ENCODE results near the gene DIAPH1.

Gene DIAPH1

DNA sequence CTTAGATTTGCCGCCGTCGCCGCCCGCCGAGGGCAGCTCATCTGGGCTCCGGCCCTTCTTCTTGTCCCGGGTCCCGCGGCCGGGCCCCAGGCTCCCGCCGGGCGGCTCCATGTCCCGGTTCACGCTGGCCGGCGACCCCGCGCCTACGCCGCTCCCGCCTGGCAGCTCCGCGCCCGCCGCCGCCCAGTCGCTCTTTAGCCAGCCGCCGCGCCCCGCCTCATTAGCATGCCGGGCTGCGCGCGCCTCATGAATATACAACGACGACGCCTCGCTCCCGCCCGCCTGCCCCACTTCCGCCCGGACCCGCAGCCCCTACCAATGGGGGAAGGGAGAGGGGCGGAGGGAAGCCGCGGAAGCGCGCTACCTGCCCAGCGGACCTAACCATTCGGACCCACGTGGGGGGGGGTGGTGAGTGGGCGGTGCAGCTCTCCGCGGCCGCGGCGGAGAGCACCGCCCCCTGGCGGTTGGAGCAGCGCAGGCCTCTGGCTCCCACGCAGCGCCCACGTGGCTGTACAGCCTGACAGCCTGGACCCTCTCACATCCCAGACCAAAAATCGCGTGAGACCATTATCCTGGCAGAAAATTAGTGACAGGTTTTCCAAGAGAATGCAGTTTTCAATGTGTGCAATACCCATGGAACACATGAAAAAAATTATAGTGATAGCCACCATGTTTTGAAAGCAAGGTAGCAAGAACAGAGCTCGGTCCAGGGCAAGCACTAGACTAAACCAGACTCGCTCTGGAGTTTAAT lies at the start of gene DIAPH1:
TSS of gene DIAPH1 (minus strand) at position 197 of the 751 bp plus-strand sequence. CDS start at position 111, 86 bp downstream.
- peak; percentile 95 for DNase-seq (ENCODE audit: low spot score)

DNA sequence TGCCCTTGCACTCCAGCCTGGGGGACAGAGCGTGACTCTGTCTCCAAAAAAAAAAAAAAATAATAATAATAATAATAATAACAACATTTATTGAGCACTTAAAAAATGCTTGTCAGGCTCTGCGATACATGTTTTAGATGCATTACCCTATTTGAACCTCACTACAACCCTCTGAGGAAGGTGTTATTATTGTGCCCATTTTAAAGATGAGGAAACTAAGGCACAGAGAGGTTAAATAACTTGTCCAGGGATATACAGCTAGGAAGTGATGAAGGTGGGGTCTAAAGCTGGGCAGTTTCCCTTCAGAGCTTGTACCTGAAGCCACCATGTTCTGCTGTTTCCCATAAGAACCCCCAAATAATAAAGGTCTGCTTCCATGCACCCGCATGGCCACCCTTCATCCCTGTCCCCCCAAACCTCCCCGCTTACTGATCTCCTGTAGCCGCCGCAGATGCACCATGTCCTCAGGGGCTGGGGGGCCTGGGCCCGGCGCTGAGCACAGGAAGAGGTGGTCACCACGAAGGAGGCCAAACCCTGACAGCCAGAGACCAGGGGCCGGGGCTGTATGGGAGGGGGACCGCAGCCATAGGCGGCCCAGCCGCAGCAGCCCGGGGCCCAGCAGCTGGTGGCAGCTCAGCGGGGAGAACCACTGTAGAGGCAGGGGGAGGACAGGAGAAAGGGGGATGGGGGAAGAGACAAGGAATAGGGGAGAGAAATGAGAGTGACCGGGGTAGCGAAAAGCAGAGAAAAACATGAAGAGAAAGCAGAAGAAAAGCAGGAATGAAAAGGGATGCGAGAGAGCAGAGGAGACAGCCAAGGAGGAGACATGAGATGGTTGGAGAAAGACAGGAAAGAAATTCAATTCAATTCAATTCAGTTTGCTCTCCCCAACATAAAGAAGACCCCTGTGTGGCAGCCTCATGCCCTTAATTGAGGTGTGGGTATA lies 47.5 kb upstream of the DIAPH1 start:
- no peak for DNase-seq (ENCODE audit: low spot score)

GRCh38 chr5:141664733-141665461 lies 46.1 kb upstream of the DIAPH1 start:
- DNase-seq (ENCODE audit: low spot score): peak; percentile 88

DNA sequence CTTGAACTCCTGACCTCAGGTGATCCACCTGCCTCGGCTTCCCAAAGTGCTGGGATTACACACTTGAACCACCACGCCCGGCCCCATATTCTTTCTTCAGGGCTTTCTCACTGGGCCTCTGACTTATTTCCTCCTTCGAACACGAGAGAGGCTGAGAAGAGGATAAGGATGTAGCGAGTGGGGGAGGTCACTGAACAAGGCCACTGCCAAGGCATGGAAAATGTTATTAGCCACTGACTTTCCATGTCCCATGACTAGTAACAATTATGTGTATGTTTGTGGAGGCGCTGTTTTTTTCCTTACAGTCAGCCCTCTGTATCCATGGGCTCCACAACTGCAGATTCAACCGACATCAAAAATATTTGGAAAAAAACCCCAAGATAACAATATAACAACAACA lies 44.7 kb upstream of the DIAPH1 start:
- no peak for DNase-seq (ENCODE audit: low spot score)

GRCh38 chr5:141662028-141662427 lies 43.2 kb upstream of the DIAPH1 start:
- DNase-seq (ENCODE audit: low spot score): no peak

- DNase-seq (ENCODE audit: low spot score): peak; percentile 68
Measured at GRCh38 chr5:141657937-141658545, 39.2 kb upstream of the DIAPH1 start.

- DNase-seq (ENCODE audit: low spot score): no peak
Measured at GRCh38 chr5:141657404-141657803, 38.6 kb upstream of the DIAPH1 start.

DNA sequence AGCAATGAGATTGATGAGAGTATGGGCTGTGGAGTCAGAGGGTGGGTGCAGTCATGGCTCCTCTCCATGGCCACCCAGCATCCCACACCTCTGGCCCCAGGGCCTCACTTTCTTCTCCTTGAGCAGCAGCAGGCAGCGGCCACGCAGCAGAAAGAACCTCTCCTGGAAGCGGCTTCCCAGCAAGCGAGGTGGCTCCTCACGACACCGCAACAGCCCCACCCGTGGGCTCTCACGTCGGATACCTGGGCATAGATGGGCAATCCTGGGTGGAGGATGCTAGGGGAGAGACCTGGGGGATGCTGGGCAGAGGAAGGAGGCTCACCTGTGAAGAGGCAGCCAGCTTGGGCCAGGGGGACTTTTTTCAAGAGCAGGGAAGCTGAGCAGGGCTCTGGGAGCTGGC lies 37.6 kb upstream of the DIAPH1 start:
- no peak for DNase-seq (ENCODE audit: low spot score)

DNA sequence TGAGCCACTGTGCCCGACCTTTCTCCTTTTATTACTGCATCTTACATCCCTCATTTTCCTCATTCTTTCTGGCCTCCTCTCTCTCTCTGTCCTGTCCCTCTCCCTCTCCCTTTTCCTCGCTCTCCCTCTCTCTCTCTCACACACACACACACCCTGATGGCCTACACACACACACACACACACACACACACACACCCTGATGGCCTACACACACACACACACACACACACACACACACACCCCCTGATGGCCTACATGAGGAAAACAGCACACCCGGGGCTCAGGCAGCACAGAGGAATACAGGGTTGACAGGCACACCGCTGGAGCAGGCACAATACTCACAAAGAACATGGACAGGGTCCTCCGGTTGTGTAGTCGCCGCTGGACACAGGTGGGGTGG lies 36.2 kb upstream of the DIAPH1 start:
- no peak for DNase-seq (ENCODE audit: low spot score)

GRCh38 chr5:141654298-141654697 lies 35.5 kb upstream of the DIAPH1 start:
- DNase-seq (ENCODE audit: low spot score): peak; percentile 82

GRCh38 chr5:141651728-141652105 lies 32.9 kb upstream of the DIAPH1 start:
- DNase-seq (ENCODE audit: low spot score): no peak

DNA sequence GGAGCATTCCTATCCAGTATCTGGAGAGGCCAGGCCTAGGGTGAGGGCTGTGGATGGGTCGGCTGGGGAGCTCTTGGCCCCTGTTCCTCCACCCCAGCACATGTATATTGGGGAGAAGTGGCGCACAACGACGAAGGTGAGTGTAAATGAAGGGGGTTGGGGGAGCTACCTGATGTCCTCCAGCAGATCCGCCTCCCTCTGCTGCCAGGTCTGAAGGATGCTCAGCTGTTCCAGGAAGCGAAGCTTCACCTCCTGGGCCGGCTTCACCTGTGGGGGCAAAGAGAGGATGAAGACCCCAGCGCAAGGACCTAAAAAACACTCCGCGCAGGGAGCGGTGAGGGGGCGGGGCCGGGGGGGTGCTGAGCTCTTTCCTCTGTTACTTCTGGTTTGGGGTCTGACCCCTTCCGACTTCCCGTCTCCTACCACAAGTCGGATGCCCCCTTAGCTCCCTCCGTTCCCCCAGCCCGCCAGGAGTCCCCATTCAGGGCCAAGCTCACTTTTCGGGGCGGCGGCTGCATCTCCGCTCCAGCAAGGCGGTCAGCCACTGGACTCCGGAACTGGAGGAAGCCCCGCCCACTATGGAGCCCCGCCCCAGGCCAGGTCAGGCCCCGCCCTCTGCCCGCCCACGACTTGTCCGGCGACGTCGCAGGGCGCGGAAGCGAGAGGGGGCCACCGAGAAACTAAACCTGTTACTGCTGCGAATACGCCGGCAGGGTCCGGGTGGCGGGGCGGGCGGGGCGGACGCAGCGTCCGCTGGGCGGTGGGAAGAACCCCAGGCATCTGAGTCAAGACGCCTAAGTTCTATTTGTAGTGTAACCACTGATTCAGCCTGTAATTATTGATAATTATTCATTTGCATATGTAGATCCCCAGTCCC lies 32.3 kb upstream of the DIAPH1 start, which contains the start of gene FCHSD1:
TSS of gene FCHSD1 (minus strand) at position 568 of the 877 bp plus-strand sequence. CDS start at position 518, 50 bp downstream.
- DNase-seq (ENCODE audit: low spot score): peak; percentile 99

- no peak for DNase-seq (ENCODE audit: low spot score)
Measured at GRCh38 chr5:141649972-141650371, 31.2 kb upstream of the DIAPH1 start.

- DNase-seq (ENCODE audit: low spot score): no peak
Measured at GRCh38 chr5:141649056-141649688, 30.4 kb upstream of the DIAPH1 start.

- no peak for DNase-seq (ENCODE audit: low spot score)
Measured at GRCh38 chr5:141647851-141648250, 29.1 kb upstream of the DIAPH1 start.

DNA sequence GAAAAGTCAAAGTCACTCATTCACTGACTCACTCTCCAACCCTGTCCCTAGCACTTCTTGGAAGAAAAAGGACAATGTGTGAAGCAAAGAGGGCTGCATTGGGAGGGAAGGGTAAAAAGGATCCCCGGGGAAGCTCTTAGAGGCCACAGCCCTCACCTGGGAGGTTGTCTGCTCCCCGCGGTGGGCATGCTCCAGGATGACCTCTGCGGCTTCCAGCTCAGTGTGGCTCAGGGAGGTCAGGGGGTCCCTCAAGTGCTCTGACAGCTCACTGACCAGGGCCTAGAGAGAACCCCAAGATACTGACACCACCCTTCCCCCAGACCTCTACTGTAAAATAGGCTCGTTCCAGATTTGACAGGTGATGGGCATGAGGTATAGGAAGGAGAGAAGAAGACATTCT lies 28.4 kb upstream of the DIAPH1 start:
- no peak for DNase-seq (ENCODE audit: low spot score)

DNA sequence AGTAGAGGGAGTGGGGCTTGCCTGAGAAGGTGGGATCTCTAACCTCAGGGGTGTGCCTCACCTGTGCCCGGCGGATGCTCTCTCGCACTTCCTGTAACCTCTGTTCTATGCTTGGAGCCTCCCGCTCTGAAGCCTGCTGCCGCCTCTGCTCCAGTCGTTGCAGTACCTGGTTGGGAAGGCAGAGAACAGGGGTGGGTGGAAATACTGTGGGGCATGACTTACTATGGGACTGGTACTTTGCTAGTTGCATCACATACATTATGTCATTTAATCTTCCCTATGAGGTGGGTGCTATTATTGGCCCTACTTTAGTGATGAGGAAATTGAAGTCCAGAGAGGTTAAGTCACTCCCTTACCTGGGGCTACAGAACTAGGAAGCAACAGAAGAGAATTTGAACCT lies 27.2 kb upstream of the DIAPH1 start:
- DNase-seq (ENCODE audit: low spot score): no peak

DNA sequence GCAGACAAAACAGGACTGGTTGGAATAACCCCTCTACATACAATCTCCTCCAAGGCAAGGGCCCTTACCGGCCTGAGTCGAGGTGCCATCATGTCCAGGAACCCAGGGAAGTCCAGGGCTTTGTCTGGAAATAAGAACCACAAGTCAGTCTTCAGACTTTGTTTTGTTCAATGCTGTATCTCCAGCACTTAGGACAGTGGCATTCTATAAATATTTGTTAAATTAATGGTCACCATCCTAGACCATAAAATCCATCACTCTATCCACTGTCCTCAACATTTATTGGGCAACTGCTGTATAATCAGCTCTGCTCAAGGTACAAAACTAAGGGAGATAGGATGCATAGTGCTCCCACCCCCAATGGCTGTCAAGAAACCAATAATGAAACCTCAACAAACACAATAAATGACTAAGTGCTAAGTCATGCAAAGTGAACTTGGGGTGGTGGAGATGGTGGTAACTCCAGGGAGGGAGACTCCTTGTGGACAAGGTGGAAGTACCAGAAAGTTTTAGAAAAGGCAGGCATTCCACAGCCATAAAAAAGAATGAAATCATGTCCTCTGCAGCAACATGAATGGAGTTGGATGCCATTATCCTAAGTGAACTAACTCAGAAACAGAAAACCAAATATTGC lies 23.0 kb upstream of the DIAPH1 start:
- peak; percentile 76 for DNase-seq (ENCODE audit: low spot score)

DNA sequence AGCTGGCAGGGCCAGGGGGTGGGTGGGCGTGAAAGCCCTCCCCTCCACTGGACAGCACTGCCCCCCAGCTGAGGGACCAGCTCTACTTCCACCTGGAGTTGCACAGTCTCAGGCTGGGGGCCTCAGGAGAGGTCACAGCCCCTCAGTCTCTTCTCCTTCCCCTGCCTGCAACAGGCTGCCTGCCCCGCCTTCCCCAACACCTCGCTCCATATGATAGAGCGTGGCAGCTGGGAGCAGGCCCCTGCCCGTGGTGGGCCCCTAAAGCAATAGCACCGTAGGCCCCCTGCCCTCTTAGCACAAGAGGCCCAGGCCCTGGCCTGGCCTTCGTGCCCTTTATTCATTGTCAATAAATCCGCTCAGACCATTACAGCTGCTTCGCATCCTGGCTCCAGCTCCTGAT lies 21.9 kb upstream of the DIAPH1 start:
- DNase-seq (ENCODE audit: low spot score): no peak

GRCh38 chr5:141640051-141640415 lies 21.2 kb upstream of the DIAPH1 start:
- no peak for DNase-seq (ENCODE audit: low spot score)

Data from GM03348 (cell line).